HG03520 (cell line): ENCODE measurements around the gene LTB4R2.

Experiments
- ATAC-seq: cut with Tn5 transposase; IDR thresholded peaks from one replicate; pipeline ENCODE4 v1.9.1; 2021; ENCODE audit warnings: mild to moderate bottlenecking, moderate library complexity; ENCODE audit not compliant: unreplicated experiment

LTB4R2 gene

GRCh38 chr14:24277071-24277470 is 32.9 kb upstream of the LTB4R2 start:
- no peak for ATAC-seq

DNA sequence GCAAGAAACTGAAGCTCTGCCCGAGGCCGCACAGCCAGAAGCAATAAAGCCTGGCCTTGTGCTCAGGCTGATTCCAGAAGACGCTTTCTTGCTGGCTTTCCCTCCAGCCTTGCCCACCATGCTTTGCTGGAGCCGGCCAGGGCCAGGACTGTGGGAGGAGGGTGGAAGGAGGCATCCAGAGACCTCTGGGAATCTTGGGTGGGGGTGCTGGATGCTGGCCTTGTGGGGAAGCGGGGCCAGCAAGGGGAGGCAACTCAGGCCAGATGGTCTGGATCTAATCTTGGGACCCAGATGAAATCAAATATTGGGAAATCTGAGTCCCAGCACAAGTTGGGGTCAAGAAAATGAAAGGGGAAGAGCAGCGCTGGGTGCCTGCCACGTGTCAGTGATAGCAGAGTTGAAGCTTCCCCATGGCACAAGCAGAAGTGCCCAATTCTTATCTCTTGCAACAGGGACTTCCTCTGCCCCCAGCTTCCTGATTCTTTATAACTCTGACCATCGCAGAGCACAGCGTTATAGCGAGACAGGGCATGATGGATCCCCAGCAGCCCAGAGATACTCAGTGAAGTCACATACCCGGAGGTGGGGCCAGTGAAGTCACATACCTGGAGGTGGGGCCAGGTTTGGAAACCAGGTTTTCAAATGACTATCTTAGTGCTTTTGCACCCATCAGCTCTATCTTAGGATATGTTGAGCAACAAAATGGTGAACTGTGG is 32.2 kb upstream of the LTB4R2 start:
- no peak for ATAC-seq

GRCh38 chr14:24278424-24278823 is 31.5 kb upstream of the LTB4R2 start:
- ATAC-seq: no peak

- no peak for ATAC-seq
Observed at GRCh38 chr14:24279301-24280186, 30.4 kb upstream of the LTB4R2 start.

- no peak for ATAC-seq
Observed at GRCh38 chr14:24280797-24281460, 29.0 kb upstream of the LTB4R2 start.

DNA sequence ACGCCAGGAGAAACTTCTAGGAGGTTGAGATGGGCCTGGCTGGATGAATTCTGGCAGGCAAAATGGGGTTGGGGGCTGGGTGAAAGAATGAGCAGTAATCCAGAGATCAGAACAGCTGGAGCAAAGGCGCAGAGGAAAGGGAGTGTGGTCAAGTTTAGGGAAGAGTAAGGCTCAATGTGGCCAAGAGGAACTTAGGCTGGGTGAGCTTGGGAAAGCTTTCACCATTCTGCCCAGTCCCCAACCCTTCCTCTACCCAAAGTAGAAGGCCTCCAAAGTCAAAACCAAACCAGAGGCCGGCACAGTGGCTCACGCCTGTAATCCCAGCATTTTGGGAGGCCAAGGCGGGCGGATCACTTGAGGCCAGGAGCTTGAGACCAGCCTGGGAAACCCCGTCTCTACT is 28.3 kb upstream of the LTB4R2 start:
- no peak for ATAC-seq

DNA sequence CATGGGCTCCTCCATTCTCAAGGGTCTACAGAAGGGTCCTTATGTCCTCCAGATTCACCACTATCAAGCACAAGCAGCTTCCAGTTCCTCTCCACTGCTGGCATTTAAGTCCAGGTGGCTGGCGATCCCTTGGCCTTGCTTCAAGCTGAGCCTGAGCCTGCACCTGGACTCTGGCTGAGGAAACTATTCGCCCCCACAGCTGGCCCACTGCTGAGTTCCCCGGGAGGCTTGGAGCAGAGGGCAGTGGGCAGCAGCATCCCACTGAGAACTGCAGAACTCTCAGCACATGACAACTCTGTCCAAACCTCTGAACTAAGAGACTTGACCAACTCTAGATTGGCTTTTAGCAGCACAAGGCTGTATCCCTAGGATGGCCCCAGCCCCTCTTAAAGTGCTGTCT is 27.2 kb upstream of the LTB4R2 start:
- no peak for ATAC-seq

- ATAC-seq: no peak
Observed at GRCh38 chr14:24283796-24284460, 26.0 kb upstream of the LTB4R2 start.

GRCh38 chr14:24284501-24285035 is 25.4 kb upstream of the LTB4R2 start:
- ATAC-seq: no peak

GRCh38 chr14:24285351-24285750 is 24.6 kb upstream of the LTB4R2 start:
- ATAC-seq: no peak

- no peak for ATAC-seq
Observed at GRCh38 chr14:24286996-24287395, 22.9 kb upstream of the LTB4R2 start.

- ATAC-seq: no peak
Observed at GRCh38 chr14:24289649-24290280, 20.2 kb upstream of the LTB4R2 start.

DNA sequence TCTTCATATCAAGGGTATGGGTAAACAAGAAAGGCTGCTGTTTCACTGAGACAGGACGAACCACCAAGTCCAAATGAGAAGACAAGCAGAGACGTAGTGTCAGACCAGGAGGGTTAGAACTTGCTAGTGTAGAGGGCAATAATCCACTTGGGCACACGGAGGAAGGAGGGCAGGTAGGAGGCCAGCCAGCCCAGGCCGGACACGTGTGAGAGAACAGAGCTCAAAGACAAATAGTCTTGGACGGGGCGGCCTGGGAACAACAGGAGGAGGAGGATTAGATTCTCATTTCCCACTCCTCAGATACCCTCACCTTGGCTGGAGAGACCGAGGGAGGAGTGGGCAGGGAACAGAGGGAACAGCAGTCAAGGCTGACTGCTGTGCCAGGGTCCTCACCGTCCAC is 19.2 kb upstream of the LTB4R2 start:
- no peak for ATAC-seq

DNA sequence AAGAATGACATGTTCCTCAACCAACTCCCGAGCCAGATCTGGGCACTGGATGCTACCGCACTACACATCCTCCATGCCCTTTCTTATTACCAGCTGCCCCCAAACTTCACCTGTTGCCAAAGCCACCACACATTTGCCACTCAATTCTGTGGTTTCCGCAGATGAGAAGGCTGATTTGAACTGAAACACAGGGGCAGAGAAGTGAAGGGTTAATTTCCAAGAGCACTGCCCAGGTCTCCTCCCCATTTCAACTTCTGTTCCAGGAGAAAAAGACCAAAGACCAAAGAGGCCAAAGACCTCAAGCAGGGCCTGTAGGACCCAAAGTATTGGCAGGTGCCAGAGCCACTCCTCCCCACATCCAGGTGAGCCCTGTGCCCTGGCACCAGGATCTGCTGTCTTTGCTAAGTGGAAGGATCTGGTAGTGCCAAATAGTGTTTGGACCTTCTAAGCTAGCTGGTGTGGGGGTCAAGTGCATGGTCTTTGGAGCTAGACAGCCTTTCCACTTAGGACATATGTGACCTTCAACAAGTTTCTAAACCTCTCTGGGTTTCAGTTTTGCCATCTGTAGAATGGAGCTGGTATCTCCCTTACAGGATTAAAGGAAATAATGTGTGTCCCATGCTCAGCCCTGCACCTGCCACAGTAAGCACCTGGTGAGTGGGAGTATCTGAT is 18.4 kb upstream of the LTB4R2 start:
- ATAC-seq: no peak

- ATAC-seq: no peak
Observed at GRCh38 chr14:24292118-24292807, 17.7 kb upstream of the LTB4R2 start.

DNA sequence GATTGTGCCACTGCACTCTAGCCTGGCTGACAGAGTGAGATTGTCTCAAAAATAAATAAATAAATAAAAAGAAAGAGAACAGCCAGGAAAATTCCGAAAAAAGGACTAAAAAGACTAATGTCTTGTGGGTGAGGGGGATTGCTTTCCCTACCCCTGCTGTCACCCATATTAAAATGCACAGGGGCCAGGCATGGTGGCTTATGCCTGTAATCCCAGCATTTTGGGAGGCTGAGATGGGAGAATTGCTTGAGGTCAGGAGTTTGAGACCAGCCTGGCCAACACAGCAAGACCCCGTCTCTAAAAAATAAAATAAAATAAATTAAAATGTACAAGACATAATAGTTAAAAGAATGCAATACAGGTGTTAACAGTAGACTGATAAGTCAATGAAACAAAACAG is 16.4 kb upstream of the LTB4R2 start:
- ATAC-seq: no peak

DNA sequence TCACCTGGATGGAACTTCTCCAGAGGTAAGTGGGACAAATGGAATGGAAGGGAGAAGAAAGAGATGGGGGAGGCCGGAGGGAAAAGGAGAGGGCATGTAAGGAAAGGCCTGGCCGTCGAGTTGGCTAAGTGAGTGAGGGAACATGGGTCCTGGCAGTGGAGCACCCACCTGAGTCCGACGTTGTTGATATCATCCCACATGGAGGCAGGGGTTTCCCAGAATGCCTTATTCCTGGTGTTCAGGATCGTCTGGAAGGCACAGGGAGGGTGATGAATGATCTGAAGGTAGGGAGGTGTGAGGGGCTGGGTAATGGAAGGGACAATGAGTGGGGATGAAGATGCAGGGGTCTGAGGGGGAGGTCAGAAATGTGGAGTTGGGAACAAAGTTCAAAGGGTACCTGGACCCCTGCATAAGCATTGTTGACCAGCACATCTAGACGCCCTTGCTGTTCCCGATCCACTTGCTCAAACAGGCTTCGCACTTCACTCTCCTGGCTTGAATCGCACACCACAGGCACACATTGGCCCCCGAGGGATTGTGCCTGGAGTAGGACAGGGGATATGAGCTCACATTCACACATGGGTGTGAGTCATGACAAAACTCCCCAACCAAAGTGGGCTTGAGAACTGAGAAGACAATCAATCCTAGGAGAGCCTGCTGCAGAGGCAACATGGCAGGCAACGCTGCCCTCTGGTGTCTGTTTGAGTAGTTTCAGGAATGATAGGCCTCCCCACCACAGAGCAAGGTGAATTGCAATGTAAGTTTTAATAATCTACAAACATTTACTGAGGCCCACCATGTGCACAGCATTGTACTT is 13.4 kb upstream of the LTB4R2 start:
- ATAC-seq: peak; percentile 46

GRCh38 chr14:24297190-24297964 is 12.6 kb upstream of the LTB4R2 start:
- no peak for ATAC-seq
